Measurements from ENCODE around the gene TBC1D1. TPM values are rescaled to one million over a fixed set of nuclear protein-coding genes. Genes with fewer than 3 reads are reported as not detected.

Gene TBC1D1
- total RNA-seq, 1 experiment from 2014 or later, result 56.0 TPM

- Histone ChIP-seq H3K36me3 (ENCODE audit: control insufficient read depth, insufficient read depth, low read length) (no peaks in the 10 kb centered on the region), H3K4me3 (ENCODE audit: low read depth in 2 of 2, low read length in 2 of 2) (no peak overlapping the region), H3K27me3 (ENCODE audit: control insufficient read depth, insufficient read depth, low read length) (no peaks in the 10 kb centered on the region), H3K9me3 (ENCODE audit: control insufficient read depth, insufficient read depth, low read depth, low read length) (no peaks in the 10 kb centered on the region), H3K4me1 (ENCODE audit: control insufficient read depth, insufficient read depth, low read length) (no peaks in the 10 kb centered on the region), H3K27ac (ENCODE audit: low read length) (no peak overlapping the region)
- ChIA-PET POLR2A (no interaction called here), CTCF (no interaction called here)
- BruUV-seq (replicated peaks), result no TSS peak
- TF ChIP-seq POLR2AphosphoS5 (IDR thresholded peaks at IDR 0.05; ENCODE audit: low read depth, low read length), result no peak
- no peak for TF ChIP-seq REST (IDR thresholded peaks at IDR 0.05; ENCODE audit: insufficient read depth in 1 of 2, low read depth in 2 of 2, low read length in 1 of 2)
- TF ChIP-seq TCF7L2 (IDR thresholded peaks at IDR 0.05; ENCODE audit: low read depth, low read length), result no peak
- TF ChIP-seq SIN3A (IDR thresholded peaks at IDR 0.05; ENCODE audit: borderline replicate concordance, insufficient read depth, low read depth, low read length), result no peak
- no peak for TF ChIP-seq CTCF (IDR thresholded peaks at IDR 0.05)
- intact Hi-C loops (cut with micrococcal nuclease; ENCODE audit: unreplicated experiment), result loop anchor here (10.0 kb wide), 1 partner anchor 609 kb away; no protein-coding TSS in a partner anchor
- no peak for ATAC-seq
- in situ Hi-C loops (cut with HindIII; ENCODE audit: low pct_unique_long_range_greater_than_20kb, low sequenced_read_pairs), result no loop called here
- DNase-seq (ENCODE audit: low read depth, low spot score), result no peak
Measured at GRCh38 chr4:38065900-38066299, 175.0 kb downstream of the TBC1D1 start.

- intact Hi-C loops (cut with micrococcal nuclease; ENCODE audit: unreplicated experiment) (loop anchor here (10.0 kb wide), 1 partner anchor 607 kb away; no protein-coding TSS in a partner anchor), in situ Hi-C loops (cut with HindIII; ENCODE audit: low pct_unique_long_range_greater_than_20kb, low sequenced_read_pairs) (no loop called here)
- no peaks in the 10 kb centered on the region for H3K4me1 ChIP-seq (ENCODE audit: control insufficient read depth, insufficient read depth, low read length)
- H3K9me3 ChIP-seq (ENCODE audit: control insufficient read depth, insufficient read depth, low read depth, low read length), result no peaks in the 10 kb centered on the region
- no peaks in the 10 kb centered on the region for H3K36me3 ChIP-seq (ENCODE audit: control insufficient read depth, insufficient read depth, low read length)
- ChIA-PET CTCF (no interaction called here), POLR2A (no interaction called here)
- H3K27ac ChIP-seq (ENCODE audit: low read length), result no peak overlapping the region
- BruUV-seq (replicated peaks), result no TSS peak
- no peak overlapping the region for H3K4me3 ChIP-seq (ENCODE audit: low read depth in 2 of 2, low read length in 2 of 2)
- no peak for DNase-seq (ENCODE audit: low read depth, low spot score)
- no peak for ATAC-seq
- TF ChIP-seq POLR2AphosphoS5 (IDR thresholded peaks at IDR 0.05; ENCODE audit: low read depth, low read length) (no peak), REST (IDR thresholded peaks at IDR 0.05; ENCODE audit: insufficient read depth in 1 of 2, low read depth in 2 of 2, low read length in 1 of 2) (no peak), SIN3A (IDR thresholded peaks at IDR 0.05; ENCODE audit: borderline replicate concordance, insufficient read depth, low read depth, low read length) (no peak), CTCF (IDR thresholded peaks at IDR 0.05) (no peak), TCF7L2 (IDR thresholded peaks at IDR 0.05; ENCODE audit: low read depth, low read length) (no peak)
- H3K27me3 ChIP-seq (ENCODE audit: control insufficient read depth, insufficient read depth, low read length), result no peaks in the 10 kb centered on the region
Measured at GRCh38 chr4:38067499-38067898, 176.6 kb downstream of the TBC1D1 start.
